ENCODE measurements around the gene PTGIS.

The PTGIS gene

DNA sequence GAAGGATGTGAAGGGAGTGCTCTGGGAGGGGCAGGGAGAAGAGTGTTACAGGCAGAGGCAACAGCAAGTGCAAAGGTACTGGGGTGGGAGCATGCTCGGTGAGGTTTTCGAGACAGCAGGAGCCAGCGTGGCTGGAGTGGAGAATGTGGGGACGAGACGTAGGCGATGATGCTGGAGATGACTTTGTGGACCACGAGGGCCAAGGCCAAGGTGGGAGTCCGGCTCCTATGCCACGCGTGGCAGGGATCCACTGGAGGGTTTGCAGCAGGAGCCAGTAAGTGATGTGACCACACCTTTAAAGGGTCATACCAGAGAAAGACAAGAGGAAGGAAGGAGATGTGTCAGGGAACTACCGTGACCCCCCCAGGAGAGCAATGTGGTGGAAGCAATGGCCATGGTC, 7.3 kb downstream of the PTGIS start:
- in situ Hi-C loops (cut with MboI; ENCODE audit: low sequenced_read_pairs), result no loop called here

DNA sequence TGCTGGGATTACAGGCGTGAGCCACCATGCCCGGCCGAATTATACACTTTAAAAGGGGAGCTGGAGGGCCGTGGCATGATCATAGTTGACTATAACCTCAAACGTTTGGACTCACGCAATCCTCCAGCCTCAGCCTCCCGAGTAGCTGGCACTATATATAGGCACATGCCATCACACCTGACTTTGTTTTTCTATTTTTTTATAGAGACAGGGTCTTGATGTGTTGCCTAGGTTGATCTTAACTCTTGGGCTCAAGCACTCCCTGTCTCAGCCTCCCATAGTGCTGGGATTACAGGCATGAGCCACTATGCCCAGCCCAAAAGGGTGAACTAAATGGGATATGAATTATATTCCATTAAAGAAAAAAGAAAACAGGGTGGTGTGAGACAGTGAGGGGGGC, 7.8 kb downstream of the PTGIS start:
- in situ Hi-C loops (cut with MboI; ENCODE audit: low sequenced_read_pairs), result no loop called here

DNA sequence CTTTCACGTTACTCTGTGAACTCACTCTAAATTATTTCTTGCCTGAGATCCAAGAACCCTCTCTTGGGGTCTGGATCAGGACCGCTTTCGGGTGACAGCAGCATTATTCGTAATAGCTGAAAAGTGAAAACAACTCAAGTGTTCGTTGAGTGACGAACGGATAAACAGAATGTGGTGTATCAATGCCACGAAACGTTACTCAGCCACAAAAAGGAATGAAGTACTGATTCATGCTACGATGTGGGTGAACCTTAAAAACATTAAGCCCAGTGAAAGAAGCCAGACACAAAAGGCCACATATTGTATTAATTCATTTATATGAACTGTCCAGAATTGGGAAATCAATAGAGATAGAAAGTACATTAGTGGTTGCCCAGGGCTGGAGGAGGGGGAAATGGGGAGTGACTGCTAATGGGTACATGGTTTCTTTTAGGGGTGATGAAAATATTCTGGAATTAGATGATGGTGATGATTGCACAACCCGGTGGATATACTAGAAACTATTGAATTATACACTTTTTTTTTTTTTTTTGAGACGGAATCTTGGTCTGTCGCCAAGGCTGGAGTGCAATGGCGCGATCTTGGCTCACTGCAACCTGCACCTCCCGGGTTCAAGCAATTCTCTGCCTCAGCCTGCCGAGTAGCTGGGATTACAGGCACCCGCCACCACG, 8.4 kb downstream of the PTGIS start:
- in situ Hi-C loops (cut with MboI; ENCODE audit: low sequenced_read_pairs), result no loop called here

DNA sequence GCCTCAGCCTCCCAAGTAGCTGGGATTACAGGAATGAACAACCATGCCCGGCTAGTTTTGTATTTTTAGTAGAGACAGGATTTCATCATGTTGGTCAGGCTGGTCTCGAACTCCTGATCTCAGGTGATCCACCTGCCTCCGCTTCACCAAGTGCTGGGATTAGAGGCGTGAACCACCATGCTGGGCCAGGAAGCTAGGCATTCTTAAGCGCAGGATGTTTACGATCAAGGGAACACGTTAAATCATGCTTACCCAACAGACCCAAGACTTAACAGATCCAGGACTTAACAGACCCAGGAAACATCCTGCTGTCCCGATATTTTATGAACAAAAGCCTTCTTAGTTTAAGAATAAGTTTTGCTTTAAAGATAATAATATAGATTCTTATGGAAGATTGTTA, 9.1 kb downstream of the PTGIS start:
- in situ Hi-C loops (cut with MboI; ENCODE audit: low sequenced_read_pairs), result no loop called here

DNA sequence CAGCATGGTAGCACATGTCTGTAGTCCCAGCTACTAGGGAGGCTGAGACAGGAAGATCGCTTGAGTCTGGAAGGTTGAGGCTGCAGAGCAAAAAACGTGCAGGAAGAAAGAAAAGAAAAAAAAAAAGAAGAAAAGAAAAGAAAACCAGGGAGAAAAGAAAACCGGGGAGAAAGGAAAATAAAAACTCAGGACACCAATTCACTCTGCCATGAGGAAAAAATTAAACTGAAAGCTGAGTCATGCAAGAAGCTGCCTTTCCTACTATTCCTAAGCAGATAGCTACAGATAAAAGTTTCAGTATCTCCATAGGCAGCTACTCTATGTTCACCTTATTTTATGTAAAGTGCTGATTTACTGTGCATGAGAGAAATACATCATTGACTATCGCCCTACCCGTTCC, 10.5 kb downstream of the PTGIS start:
- in situ Hi-C loops (cut with MboI; ENCODE audit: low sequenced_read_pairs), result no loop called here

DNA sequence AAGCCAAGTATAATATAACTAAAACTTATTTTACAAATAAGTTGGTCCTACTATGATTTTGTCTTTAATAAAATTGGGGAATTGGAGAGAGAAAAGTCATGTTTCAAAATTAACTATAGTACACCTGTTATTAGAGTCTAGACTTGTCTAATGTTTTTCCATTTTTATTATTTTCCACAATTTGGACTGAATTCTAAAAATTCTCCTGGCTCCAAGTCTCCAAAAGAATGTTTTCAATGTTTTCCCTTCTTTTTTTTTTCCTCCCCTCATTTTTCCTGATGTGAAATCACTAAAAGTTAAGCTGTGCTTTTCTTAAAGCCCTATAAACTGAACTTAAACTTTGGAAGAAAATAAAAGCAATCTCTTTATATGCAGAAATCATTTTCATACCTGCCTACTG, 11.3 kb downstream of the PTGIS start:
- in situ Hi-C loops (cut with MboI; ENCODE audit: low sequenced_read_pairs), result no loop called here

DNA sequence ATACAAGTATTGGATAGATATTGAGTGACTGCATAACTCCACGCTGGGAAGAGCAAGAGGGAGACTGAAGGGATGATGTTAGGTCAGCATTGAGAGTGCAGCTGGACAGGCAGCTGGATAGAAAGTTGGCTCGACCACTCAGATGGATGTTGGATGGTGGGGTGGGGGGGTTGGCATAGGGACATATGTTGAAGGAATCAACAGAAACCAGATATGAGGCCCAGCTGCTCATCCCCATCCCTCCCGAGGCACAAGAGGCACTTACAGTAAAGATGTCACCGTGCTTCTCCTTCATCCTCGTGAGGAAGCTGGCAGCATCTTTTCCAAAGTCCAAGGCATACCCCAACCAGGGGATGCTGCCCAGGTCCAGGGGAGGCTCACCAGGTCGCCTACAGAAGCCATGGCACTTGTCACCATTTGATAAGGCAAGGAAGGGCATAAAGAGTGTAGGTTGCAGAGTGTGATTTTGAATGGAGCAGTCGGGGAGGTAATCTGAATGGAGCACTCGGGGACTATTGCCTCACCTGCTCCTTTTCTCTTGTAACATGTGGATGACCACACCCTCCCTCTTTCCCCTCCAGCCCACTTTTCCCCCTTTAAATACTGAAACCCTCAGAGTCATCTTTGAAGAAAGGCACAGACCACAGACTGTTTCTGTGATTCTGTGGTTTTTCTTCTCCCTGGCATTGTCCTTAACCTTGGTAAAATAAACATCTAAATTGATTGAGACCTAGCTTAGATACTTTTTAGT, 18.0 kb downstream of the PTGIS start:
- in situ Hi-C loops (cut with MboI; ENCODE audit: low sequenced_read_pairs), result no loop called here

DNA sequence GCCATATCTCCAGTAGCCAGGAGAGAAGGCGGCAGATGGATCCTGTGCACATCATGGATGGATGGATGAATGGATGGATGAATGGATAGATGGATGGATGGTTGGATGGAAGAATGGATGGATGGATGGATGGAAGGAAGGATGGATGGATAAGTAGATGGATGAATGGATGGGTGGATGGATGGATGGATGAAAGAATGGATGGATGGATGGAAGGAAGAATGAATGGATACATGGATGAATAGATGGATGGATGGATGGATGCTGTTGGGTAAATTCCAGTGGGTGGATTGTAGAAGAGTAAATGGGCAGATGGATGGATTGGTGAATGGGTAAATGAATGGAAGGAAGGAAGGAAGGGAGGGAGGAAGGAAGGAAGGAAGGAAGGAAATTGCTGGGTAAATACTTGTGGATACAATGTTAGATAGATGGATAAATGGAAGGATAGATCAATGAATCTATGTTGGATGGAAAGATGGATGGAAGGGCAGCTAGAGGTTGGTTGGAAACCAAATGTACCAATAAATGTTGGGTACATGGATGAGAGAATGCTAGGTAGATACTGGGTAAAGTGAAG, 19.5 kb downstream of the PTGIS start:
- in situ Hi-C loops (cut with MboI; ENCODE audit: low sequenced_read_pairs), result no loop called here

DNA sequence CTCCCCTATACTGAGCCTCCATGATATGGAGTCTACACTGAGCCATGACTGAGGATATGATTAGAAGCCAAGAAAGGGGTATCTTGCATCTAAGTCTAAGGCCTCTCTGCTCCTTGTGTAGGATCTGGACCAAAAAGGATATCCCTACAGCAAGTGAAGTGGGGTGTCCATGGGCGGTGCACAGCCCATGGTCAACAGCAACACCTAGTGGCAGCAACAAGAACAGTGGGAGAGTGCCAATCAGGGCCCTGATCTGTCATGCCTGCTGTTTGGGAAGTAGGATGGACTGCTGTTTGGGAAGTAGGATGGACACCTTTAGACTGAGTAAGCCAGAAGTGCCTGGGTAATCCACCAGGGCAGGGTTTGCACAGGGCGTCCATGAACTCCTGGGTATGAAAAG, 22.4 kb downstream of the PTGIS start:
- in situ Hi-C loops (cut with MboI; ENCODE audit: low sequenced_read_pairs), result no loop called here

DNA sequence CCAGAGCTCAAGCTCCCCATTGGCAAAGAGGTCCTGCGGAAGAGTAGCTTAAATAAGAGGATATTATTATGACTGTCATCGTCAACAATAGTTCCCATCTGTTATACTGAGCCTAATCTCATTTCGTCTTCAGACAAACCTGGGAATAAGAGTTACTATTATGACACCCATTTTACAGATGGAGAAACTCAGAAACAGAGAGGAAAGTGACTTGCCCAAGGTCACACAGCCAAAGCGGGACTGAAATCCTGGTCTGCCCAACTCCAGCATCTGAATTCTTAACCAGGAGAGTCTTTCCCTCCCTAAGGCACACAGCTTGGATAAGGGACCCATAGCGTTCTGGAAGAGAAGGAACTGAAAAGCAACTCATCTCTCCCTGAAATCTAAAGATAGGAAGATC, 23.4 kb downstream of the PTGIS start:
- in situ Hi-C loops (cut with MboI; ENCODE audit: low sequenced_read_pairs), result no loop called here

DNA sequence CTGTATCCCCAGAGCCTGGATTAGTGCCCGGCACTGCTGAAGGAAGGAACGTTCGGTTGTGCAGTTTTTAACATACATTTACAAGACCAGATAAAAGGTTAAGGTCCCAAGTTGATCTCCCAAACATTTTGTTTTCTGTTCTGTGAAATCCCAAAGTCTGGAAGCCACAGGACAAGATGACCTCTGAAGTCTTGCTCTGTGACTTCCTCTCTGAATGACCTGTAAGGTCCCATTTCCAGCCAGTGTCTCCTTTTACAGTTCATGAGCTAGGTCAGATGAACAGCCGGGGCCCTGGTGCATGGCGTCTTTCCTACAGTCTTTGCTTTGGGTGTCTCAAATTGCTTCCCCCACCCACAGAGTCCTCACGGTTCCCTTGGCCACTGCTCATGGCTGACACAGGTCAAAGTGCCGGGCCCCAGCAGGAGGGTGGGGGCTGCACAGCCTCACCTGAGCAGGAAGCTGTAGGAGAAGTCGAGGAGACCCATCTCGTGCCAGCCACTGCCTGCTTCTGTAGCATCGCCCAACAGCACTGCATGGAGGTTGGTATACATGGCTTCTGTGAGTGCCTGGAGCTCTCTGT, 24.0 kb downstream of the PTGIS start:
- in situ Hi-C loops (cut with MboI; ENCODE audit: low sequenced_read_pairs), result no loop called here

DNA sequence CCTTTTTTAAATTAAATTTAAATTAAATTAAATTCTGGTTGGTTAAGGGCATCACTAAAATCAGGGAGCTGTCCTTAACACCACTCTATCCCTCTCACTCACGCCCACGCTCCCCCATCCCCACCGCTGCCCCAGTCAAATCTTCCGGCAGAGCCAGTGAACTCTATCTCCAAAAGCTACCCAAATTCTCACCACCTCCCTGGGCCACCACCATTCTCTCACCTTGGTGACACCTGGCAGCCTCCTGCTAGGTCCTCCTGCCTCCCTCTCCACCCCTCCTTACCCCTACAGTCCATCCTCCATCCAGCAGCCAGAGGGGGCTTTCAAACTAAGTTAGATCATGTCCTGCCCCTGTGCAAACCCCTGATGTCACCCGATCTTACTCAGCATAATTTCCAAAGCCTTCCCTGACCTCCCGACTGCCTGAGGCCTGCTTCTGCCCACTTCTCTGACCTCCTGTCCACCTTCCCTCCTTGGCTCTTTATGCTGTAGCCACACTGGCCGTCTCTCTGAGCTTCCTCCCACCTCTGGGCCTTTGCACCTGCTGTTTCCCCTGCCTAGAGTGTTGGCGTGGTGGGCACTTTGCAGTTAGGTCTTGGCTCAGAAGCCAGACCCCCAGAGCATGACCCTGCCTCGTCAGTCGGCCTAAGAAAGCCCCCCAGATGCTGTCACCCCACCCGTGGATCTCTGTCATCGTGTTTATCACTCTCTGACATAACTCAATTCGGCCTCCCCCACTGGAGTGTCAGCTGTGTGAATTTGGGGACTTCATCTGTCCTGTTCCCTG, 24.7 kb downstream of the PTGIS start:
- in situ Hi-C loops (cut with MboI; ENCODE audit: low sequenced_read_pairs), result no loop called here

DNA sequence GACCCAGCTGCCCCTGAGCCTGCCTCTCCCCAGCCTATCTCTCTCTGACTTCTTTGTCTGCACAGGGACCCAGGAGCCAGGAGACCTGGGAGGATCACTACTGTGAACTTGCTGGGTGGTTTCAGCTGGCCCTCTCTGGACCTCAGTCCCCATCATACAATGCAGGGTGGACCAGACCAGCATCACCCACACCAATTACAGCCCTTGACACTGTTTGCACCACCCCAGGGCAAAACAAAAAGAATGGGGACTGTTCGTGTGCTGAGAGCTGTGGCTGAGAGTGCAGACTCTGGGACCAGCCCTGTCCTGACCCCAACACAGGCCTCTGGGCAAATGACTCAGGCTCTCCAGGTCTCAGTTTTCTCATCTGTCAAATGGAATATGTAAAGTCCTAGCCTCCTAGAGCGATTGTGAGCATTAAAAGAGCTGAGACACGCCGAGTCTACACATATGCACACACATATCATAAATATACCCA, 25.4 kb downstream of the PTGIS start:
- in situ Hi-C loops (cut with MboI; ENCODE audit: low sequenced_read_pairs), result no loop called here

DNA sequence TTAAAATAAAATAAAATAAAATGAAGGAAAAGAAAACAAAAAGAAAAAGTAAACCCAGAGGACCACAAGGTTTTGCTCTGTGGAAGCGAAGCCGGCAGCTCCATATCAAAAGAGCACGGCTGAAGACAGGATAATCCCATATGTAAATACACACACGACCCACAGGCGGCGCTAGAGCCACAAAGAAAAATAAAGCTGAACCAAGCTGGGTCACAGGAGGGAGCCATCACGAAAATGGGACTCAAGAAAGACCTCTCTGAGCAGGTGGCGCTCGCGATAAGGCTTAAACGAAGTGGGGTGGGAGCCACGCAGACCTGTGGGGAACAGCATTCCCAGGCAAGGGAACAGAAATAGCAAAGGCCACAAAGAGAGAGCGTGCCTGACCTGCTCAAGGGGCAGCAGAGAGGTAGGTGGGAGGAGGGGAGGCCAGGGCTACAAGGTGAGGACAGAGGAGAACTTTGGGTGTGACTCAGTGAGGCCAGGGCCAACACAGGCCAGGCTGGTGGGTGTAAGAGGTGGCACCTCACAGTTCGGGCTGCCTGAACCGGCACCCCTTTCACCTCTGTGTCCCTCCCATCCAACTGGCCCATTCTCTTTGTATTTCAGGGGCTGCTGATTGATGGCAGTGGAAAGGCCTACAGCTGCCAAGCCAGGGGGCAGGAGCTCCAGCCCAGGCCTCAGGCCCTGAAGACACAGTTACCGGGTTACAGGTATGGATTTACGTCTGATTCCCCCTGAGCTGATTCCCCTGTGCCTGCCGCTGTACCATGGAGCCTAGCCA, 26.0 kb downstream of the PTGIS start:
- in situ Hi-C loops (cut with MboI; ENCODE audit: low sequenced_read_pairs), result no loop called here

DNA sequence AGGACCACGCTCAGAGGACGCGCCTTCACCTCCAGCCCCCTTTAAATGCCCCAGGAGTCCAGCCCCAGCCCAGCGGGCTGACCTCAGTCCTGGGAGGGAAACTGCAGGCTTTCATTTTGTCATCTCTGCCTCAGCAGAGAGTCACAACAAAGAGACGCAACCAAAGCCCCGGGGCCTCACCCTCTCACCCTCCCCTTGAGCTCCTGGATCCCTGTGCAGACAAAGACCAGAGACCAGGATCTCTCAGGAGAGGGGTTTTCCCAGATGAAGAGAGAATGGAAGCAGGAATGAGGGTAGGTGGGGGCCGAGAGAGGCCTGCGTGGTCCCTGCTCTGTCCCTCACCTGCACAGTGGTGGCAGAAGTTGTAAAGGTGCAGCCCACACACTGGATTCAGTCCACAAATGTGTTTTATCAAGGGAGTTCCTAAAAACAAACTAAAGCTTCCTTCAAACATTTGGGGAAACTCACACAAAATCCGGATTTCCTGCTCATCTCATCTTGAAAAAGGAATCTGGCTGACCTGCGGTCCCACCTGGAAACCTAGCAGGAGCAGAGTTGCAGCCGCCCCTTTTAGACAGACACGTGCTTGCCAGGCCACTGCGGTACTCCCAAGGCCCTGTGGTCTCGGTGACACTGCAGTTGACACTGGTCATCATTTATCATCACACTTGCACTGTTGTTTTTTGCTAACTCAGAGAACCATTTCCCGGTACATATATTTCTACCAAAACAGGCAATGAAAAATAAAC, 27.1 kb downstream of the PTGIS start:
- in situ Hi-C loops (cut with MboI; ENCODE audit: low sequenced_read_pairs), result no loop called here

DNA sequence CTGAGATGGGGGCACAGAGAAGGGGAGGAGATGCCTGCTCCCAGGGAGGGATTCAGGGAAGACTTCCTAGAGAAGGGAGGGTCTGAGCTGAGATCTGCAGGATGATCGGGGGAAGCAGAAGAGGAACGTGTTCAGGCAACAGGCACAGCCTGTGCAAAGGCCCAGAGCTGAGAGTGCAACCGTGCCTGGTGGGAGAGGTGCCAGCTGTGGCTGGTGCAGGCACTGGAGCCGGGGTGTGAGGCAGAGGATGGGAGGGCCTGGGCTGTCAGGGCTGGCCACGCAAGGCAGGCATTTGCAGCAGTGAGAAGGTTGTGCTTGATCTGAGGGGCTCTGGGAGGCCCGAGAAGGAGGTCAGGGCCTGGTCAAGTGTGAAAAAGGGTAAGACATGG, 27.7 kb downstream of the PTGIS start:
- in situ Hi-C loops (cut with MboI; ENCODE audit: low sequenced_read_pairs), result no loop called here

DNA sequence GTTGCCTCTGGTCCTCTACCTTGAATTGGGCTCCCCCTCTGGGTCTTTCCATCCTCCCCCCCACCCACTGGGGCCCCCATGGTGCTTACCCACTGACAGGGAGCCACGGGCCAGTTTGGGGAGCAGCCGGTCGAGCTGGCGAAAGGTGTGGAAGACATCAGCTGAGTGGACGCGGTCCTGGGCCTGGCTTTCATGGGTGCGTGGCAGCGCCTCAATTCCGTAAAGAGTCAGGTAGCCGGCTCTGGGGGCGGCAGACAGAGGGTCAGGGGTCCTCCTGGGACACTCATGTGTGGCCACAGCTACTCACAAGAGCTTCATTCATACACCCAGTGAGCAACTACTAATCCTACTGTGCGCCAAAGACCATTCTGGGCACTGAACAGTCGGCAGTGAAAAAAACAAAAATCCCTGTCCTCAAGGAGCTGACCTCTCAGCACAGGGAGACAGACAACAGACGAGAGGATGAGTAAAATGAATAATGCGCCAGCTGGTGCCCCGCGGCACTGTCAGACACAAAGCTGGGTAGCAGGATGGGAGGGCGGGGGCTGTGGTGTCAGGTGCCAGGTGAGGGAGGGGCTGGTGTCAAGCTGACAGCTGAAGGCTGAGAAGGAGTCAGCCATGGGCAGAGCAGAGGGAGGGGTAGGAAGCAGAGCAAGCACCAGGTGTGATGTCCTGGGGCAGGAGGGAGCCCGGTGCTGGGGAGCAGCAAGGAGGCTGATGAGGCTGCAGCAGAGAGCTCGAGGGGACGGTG, 28.3 kb downstream of the PTGIS start:
- in situ Hi-C loops (cut with MboI; ENCODE audit: low sequenced_read_pairs), result no loop called here

DNA sequence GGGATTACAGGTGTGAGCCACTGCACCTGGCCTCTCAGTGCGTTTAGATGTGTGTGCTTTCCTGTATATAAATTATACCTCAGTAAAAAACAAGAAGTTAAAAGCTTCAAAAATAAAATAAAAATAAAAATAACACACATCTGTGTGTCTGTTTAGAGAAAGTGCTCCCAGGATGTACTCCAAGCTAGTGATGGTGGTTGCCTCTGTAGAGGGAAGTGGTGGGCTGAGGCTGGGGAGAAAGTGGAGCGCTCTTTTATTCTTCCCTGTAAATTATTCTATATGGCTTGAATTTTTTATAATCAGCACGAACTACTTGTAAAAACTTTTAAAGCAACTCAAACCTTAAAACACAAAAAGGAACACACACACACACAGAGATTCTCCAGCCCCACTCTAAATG, 29.0 kb downstream of the PTGIS start:
- in situ Hi-C loops (cut with MboI; ENCODE audit: low sequenced_read_pairs), result no loop called here

DNA sequence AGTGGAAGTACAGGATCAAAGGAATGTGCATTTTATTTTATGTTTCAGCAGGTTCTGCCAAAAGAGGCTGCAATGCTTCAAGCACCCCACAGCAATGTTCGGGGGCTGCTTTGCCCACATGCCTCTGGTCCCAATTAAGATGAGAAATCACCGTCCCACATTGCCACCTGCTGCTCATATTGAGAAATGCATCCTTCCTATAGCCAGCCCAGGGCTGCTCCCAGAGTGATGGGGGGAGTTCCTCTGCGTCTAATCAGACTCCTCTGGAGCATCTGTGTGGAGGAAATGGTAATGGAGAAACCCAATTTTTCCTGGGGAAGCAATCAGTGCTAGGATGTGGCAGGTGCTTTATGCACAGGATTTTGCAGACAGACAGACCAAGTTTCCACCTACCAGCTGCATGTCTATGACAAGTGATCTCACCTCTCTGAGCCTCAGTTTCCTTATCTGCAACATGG, 33.7 kb downstream of the PTGIS start:
- in situ Hi-C loops (cut with MboI; ENCODE audit: low sequenced_read_pairs), result no loop called here

Measured in HL-60/S4 treated with retinoic acid at 250 ng/mL for 4 days and 3 days (cell line).